ENCODE results near the gene UQCR11. TPM values are rescaled to one million over a fixed set of nuclear protein-coding genes. Genes with fewer than 3 reads are reported as not detected.
A peak's percentile ranks its signal among the peaks of the same experiment; 100 is the strongest.

The UQCR11 gene
- 152 TPM for total RNA-seq (2013)
- polyA plus RNA-seq (100 to 1,000 TPM in 2 of 3 donors, 10 to 100 TPM in 1; 55.6 to 731 (median 659) TPM), polyA minus RNA-seq (25.9 and 39.2 TPM in 2 replicates), total RNA-seq (2.3 to 8.1 (median 5.6) reads per million in 11 experiments)

DNA sequence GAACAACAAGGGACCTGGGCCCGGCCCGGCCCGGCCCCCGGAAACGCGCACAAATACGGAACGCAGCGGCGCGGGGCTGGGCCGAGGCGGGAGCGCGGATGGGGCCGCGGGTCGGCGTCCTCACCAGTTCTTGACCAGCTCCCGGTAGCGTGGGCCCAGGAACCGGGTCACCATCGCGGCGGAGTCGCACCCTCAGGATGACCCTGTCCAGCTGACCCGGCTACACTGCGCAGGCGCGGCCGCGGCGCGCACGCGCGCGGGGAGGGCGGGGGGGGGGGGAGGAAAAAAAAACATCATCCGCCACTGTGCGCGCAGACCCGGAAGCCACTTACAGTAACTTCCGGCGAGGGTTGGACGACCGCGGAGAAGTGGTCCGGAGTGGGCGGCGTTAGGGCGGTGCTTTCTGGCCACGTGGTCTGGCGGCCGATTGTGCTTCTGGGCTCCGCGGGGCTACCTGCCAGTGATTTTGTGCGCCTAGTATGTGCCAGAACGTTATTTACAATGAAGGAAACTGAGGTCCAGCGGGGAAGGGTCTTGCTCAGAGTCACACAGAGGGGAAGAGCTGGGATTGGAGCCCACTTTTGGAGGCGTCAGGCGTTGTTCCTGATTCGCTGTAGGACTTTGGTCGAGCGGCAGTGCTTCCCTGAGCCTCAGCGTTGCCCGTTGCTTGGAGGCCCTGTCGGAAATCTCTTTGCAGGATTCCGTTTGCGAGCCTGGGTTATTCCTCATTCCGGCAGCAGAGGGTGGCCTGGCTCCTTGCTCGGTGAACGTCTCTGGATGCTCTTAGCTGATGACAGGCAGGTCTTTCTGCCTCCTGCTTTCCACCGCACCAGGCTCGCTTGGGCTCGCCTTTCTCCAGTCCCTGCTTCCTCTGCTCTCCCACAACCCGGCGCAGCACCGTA, at the start of gene UQCR11:
Gene UQCR11, minus strand, starts transcription at position 227 of the 902 bp plus-strand sequence. Its CDS starts 53 bp downstream, at position 174.
- H3K4me1 ChIP-seq (ENCODE audit: control insufficient read depth in 1 of 2, insufficient read depth in 2 of 2, low read length in 2 of 2), result peaks cover 45 to 54% of the 10 kb centered on the region in 2 donors
- WGBS (ENCODE audit: insufficient coverage), result under 1% methylated on average over 66 of the region's 79 CpGs
- peaks cover 0 to 13% of the 10 kb centered on the region in 2 donors for H3K36me3 ChIP-seq (replicated peaks in 1 of 2; ENCODE audit: control insufficient read depth in 1 of 2, insufficient read depth in 2 of 2, low read length in 2 of 2)
- intact Hi-C loops (cut with micrococcal nuclease), result loop anchor here (1.0 to 2.0 kb wide), 2 partner anchors 45 to 46 kb away; no protein-coding TSS in a partner anchor
- peaks cover 45% of the 10 kb centered on the region for H4K20me1 ChIP-seq (ENCODE audit: insufficient read depth, low read length)
- DNase-seq, result peak; percentile 90 to 92 (median 92)
- peak within 1 kb of the TSS; percentile 94 for H3K9ac ChIP-seq (ENCODE audit: insufficient read depth, low read length, poor library complexity, severe bottlenecking)
- peaks cover 48% of the 10 kb centered on the region for H3K79me2 ChIP-seq (ENCODE audit: insufficient read depth, low read length)
- peaks cover 4 to 25% of the 10 kb centered on the region in 2 donors for H3K36me3 Mint-ChIP-seq
- no peaks in the 10 kb centered on the region for H3K9me3 ChIP-seq (replicated peaks in 1 of 2; ENCODE audit: control insufficient read depth in 1 of 2, insufficient read depth in 1 of 2, low read length in 2 of 2)
- peak within 1 kb of the TSS; percentile 100 for H3K4me2 ChIP-seq (replicated peaks; ENCODE audit: extremely low read depth, low read length, poor library complexity, severe bottlenecking)
- H3K27ac Mint-ChIP-seq, result peak within 1 kb of the TSS; percentile 99 to 100 (median 100)
- peaks cover 0 to 6% of the 10 kb centered on the region in 2 donors for H3K27me3 ChIP-seq (ENCODE audit: control insufficient read depth in 2 of 2, insufficient read depth in 2 of 2, low read length in 2 of 2)
- peak within 1 kb of the TSS; percentile 96 to 99 for H3K4me3 Mint-ChIP-seq
- peak within 1 kb of the TSS; percentile 91 for H2AFZ ChIP-seq (ENCODE audit: insufficient read depth, low read depth, low read length, poor library complexity, severe bottlenecking)
- peak within 1 kb of the TSS; percentile 90 for H3K27ac ChIP-seq (ENCODE audit: low read depth in 1 of 2, low read length in 2 of 2)
- H3K9me3 Mint-ChIP-seq, result no peaks in the 10 kb centered on the region
- peak within 1 kb of the TSS; percentile 65 to 99 (median 99) for H3K4me3 ChIP-seq (replicated peaks in 1 of 3; ENCODE audit: low read depth in 2 of 3, low read length in 3 of 3)
- H3K27me3 Mint-ChIP-seq (ENCODE audit: low read depth in 3 of 3), result peaks cover 3 to 15% (median 7%) of the 10 kb centered on the region in 3 donors
- peaks cover 50% of the 10 kb centered on the region for H3K4me1 Mint-ChIP-seq
- TF ChIP-seq CTCF (IDR thresholded peaks at IDR 0.05), result peak; percentile 62

- Histone ChIP-seq H3K9ac (ENCODE audit: insufficient read depth, low read length, poor library complexity, severe bottlenecking) (no peak overlapping the region), H3K36me3 (replicated peaks in 1 of 2; ENCODE audit: control insufficient read depth in 1 of 2, insufficient read depth in 2 of 2, low read length in 2 of 2) (peaks cover under 1 to 2% of the 10 kb centered on the region in 2 donors), H3K4me3 (replicated peaks in 1 of 3; ENCODE audit: low read depth in 2 of 3, low read length in 3 of 3) (no peak overlapping the region), H3K79me2 (ENCODE audit: insufficient read depth, low read length) (peaks cover 21% of the 10 kb centered on the region), H3K27ac (ENCODE audit: low read depth in 1 of 2, low read length in 2 of 2) (no peak overlapping the region), H3K4me2 (replicated peaks; ENCODE audit: extremely low read depth, low read length, poor library complexity, severe bottlenecking) (no peak overlapping the region), H4K20me1 (ENCODE audit: insufficient read depth, low read length) (peaks cover 17% of the 10 kb centered on the region), H3K27me3 (ENCODE audit: control insufficient read depth in 2 of 2, insufficient read depth in 2 of 2, low read length in 2 of 2) (peaks cover 0 to 6% of the 10 kb centered on the region in 2 donors), H3K4me1 (ENCODE audit: control insufficient read depth in 1 of 2, insufficient read depth in 2 of 2, low read length in 2 of 2) (peaks cover 32 to 42% of the 10 kb centered on the region in 2 donors), H3K9me3 (replicated peaks in 1 of 2; ENCODE audit: control insufficient read depth in 1 of 2, insufficient read depth in 1 of 2, low read length in 2 of 2) (no peaks in the 10 kb centered on the region), H2AFZ (ENCODE audit: insufficient read depth, low read depth, low read length, poor library complexity, severe bottlenecking) (peak overlapping the region; percentile 65)
- Mint-ChIP-seq H3K4me3 (no peak overlapping the region), H3K9me3 (peaks cover 0 to 10% (median 0%) of the 10 kb centered on the region in 7 donors), H3K27ac (peak overlapping the region in 2 of 7 donors; percentile 45 to 52), H3K36me3 (peaks cover 4 to 5% of the 10 kb centered on the region in 2 donors), H3K4me1 (peaks cover 37% of the 10 kb centered on the region), H3K27me3 (ENCODE audit: low read depth in 3 of 3) (peaks cover 5 to 10% (median 9%) of the 10 kb centered on the region in 3 donors)
- no peak for DNase-seq
- WGBS (ENCODE audit: insufficient coverage), result 90% methylated on average over 11 of the region's 18 CpGs
- intact Hi-C loops (cut with micrococcal nuclease), result loop anchor here in 1 of 2 donors (5.0 kb wide), 1 partner anchor 62 kb away; the partner anchor contains the start of gene MBD3
- TF ChIP-seq CTCF (IDR thresholded peaks at IDR 0.05), result no peak
Measured at GRCh38 chr19:1654178-1654792, 49.0 kb upstream of the UQCR11 start.

All from CD14-positive monocyte (primary cell).